ENCODE measurements around the gene C21orf58. TPM values are rescaled to one million over a fixed set of nuclear protein-coding genes. Genes with fewer than 3 reads are reported as not detected.

C21orf58 gene
- total RNA-seq, 1 experiment from 2014 or later, result 15.3 TPM

- Histone ChIP-seq H3K4me3 (ENCODE audit: low read length) (no peak overlapping the region), H4K20me1 (ENCODE audit: low read length) (no peaks in the 10 kb centered on the region), H3K36me3 (ENCODE audit: low read depth, low read length) (peaks cover 4% of the 10 kb centered on the region), H3K4me2 (ENCODE audit: low read length) (no peak overlapping the region), H3K79me2 (ENCODE audit: low read length) (no peaks in the 10 kb centered on the region), H3K27ac (ENCODE audit: low read length) (no peak overlapping the region), H3K4me1 (ENCODE audit: insufficient read depth, low read length) (peaks cover 10% of the 10 kb centered on the region), H3K27me3 (ENCODE audit: low read length) (no peaks in the 10 kb centered on the region), H2AFZ (ENCODE audit: low read length) (no peak overlapping the region), H3K9ac (ENCODE audit: low read length) (no peak overlapping the region), H3K9me2 (replicated peaks; ENCODE audit: low read length) (no peaks in the 10 kb centered on the region), H3F3A (ENCODE audit: low read length, unreplicated experiment) (no peaks in the 10 kb centered on the region), H3K9me3 (ENCODE audit: low read length) (no peaks in the 10 kb centered on the region)
- ChIA-PET CTCF (no interaction called here), POLR2A (ENCODE audit: unreplicated experiment) (no interaction called here)
- TF ChIP-seq CTCF (conservative IDR thresholded peaks at IDR 0.05; ENCODE audit: low read depth, low read length), result no peak
- no peak for TF ChIP-seq EZH2 (IDR thresholded peaks at IDR 0.05; ENCODE audit: low read length, unreplicated experiment)
- no peak for TF ChIP-seq EZH2phosphoT487 (IDR thresholded peaks at IDR 0.05; ENCODE audit: borderline replicate concordance, low read length)
- no peak for ATAC-seq
- intact Hi-C loops (cut with micrococcal nuclease), result no loop called here
- no TSS peak for BruUV-seq (replicated peaks)
- no peak for DNase-seq
These were observed 15.2 kb downstream of the C21orf58 start for GRCh38 chr21:46308431-46308830.

- no TSS peak for BruUV-seq (replicated peaks)
- no peak overlapping the region for H3K9ac ChIP-seq (ENCODE audit: low read length)
- H3K79me2 ChIP-seq (ENCODE audit: low read length), result no peaks in the 10 kb centered on the region
- H4K20me1 ChIP-seq (ENCODE audit: low read length), result no peaks in the 10 kb centered on the region
- no peaks in the 10 kb centered on the region for H3F3A ChIP-seq (ENCODE audit: low read length, unreplicated experiment)
- H3K36me3 ChIP-seq (ENCODE audit: low read depth, low read length), result peaks cover 4% of the 10 kb centered on the region
- H3K4me1 ChIP-seq (ENCODE audit: insufficient read depth, low read length), result peaks cover 10% of the 10 kb centered on the region
- CTCF ChIA-PET, result no interaction called here
- H3K27ac ChIP-seq (ENCODE audit: low read length), result no peak overlapping the region
- TF ChIP-seq CTCF (conservative IDR thresholded peaks at IDR 0.05; ENCODE audit: low read depth, low read length) (no peak), EZH2phosphoT487 (IDR thresholded peaks at IDR 0.05; ENCODE audit: borderline replicate concordance, low read length) (no peak), EZH2 (IDR thresholded peaks at IDR 0.05; ENCODE audit: low read length, unreplicated experiment) (no peak)
- no peak overlapping the region for H2AFZ ChIP-seq (ENCODE audit: low read length)
- DNase-seq (peak; percentile 73), ATAC-seq (peak; percentile 98)
- H3K4me3 ChIP-seq (ENCODE audit: low read length), result no peak overlapping the region
- intact Hi-C loops (cut with micrococcal nuclease), result no loop called here
- POLR2A ChIA-PET (ENCODE audit: unreplicated experiment), result no interaction called here
- no peaks in the 10 kb centered on the region for H3K27me3 ChIP-seq (ENCODE audit: low read length)
- H3K4me2 ChIP-seq (ENCODE audit: low read length), result no peak overlapping the region
- H3K9me2 ChIP-seq (replicated peaks; ENCODE audit: low read length), result no peaks in the 10 kb centered on the region
- H3K9me3 ChIP-seq (ENCODE audit: low read length), result no peaks in the 10 kb centered on the region
These were observed 16.0 kb downstream of the C21orf58 start for GRCh38 chr21:46307625-46308024.

- no peak overlapping the region for H3K9ac ChIP-seq (ENCODE audit: low read length)
- H3K27me3 ChIP-seq (ENCODE audit: low read length), result no peaks in the 10 kb centered on the region
- no peak overlapping the region for H3K4me2 ChIP-seq (ENCODE audit: low read length)
- peaks cover 12% of the 10 kb centered on the region for H3K36me3 ChIP-seq (ENCODE audit: low read depth, low read length)
- TF ChIP-seq EZH2phosphoT487 (IDR thresholded peaks at IDR 0.05; ENCODE audit: borderline replicate concordance, low read length) (no peak), CTCF (conservative IDR thresholded peaks at IDR 0.05; ENCODE audit: low read depth, low read length) (no peak), EZH2 (IDR thresholded peaks at IDR 0.05; ENCODE audit: low read length, unreplicated experiment) (no peak)
- ATAC-seq (no peak), DNase-seq (no peak)
- peaks cover 10% of the 10 kb centered on the region for H3K4me1 ChIP-seq (ENCODE audit: insufficient read depth, low read length)
- intact Hi-C loops (cut with micrococcal nuclease), result no loop called here
- CTCF ChIA-PET, result no interaction called here
- H4K20me1 ChIP-seq (ENCODE audit: low read length), result no peaks in the 10 kb centered on the region
- no peak overlapping the region for H3K4me3 ChIP-seq (ENCODE audit: low read length)
- no TSS peak for BruUV-seq (replicated peaks)
- H2AFZ ChIP-seq (ENCODE audit: low read length), result no peak overlapping the region
- H3K9me2 ChIP-seq (replicated peaks; ENCODE audit: low read length), result no peaks in the 10 kb centered on the region
- H3F3A ChIP-seq (ENCODE audit: low read length, unreplicated experiment), result no peaks in the 10 kb centered on the region
- no peak overlapping the region for H3K27ac ChIP-seq (ENCODE audit: low read length)
- POLR2A ChIA-PET (ENCODE audit: unreplicated experiment), result no interaction called here
- no peaks in the 10 kb centered on the region for H3K79me2 ChIP-seq (ENCODE audit: low read length)
- H3K9me3 ChIP-seq (ENCODE audit: low read length), result no peaks in the 10 kb centered on the region
These were observed 18.7 kb downstream of the C21orf58 start for GRCh38 chr21:46304955-46305354.
